ENCODE results near the gene SPTLC2. TPM values are rescaled to one million over a fixed set of nuclear protein-coding genes. Genes with fewer than 3 reads are reported as not detected.

The SPTLC2 gene
- total RNA-seq, 1 experiment from 2014 or later, result 32.6 TPM

DNA sequence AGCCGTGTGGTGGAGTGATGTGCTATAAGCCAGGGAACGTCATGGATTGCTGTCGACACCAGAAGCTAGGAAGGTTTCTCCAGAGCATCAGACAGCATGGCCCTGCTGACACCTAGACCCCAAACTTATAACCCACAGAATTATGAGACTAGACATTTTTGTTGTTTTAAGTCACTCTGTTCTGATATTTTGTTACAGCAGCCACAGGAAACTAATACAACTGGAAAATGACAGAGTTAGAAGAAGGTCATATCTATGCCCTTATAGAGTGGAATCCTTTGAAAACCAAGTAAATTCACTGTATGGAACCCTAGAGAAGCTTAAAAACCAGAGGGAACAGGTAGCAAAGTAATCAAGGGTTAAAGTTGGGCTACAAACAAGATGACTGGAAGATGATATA is 42.5 kb downstream of the SPTLC2 start:
- peak overlapping the region in 1 of 3 experiments; percentile 69; a peak in 1 of 7 replicates for H3K27ac Mint-ChIP-seq

More for the DNA sequence above, 42.5 kb downstream of the SPTLC2 start:
- Histone ChIP-seq H2AK5ac (ENCODE audit: insufficient read length, low read length) (no peak overlapping the region), H2BK12ac (ENCODE audit: insufficient read length, low read depth, low read length) (no peak overlapping the region), H3K27ac (ENCODE audit: insufficient read length, low read depth, low read length) (no peak overlapping the region), H2BK20ac (ENCODE audit: low read depth, low read length, poor library complexity, severe bottlenecking) (no peak overlapping the region), H3K4me1 (ENCODE audit: insufficient read depth, low read length) (no peaks in the 10 kb centered on the region; the same call in 1 of the 2 replicates), H2BK15ac (ENCODE audit: low read depth, low read length) (no peak overlapping the region), H3K79me2 (ENCODE audit: insufficient read depth, low read length) (no peaks in the 10 kb centered on the region), H3K23ac (ENCODE audit: insufficient read length, low read depth, low read length) (no peak overlapping the region), H3K9me3 (ENCODE audit: control insufficient read depth, low read depth, low read length) (no peaks in the 10 kb centered on the region), H3K4ac (ENCODE audit: low read depth, low read length) (no peak overlapping the region), H3K79me1 (ENCODE audit: insufficient read depth, low read depth, low read length, poor library complexity, severe bottlenecking) (no peaks in the 10 kb centered on the region), H3K14ac (ENCODE audit: insufficient read depth, low read length) (no peak overlapping the region), H3K56ac (ENCODE audit: insufficient read length, low read depth, low read length) (no peak overlapping the region), H4K5ac (ENCODE audit: insufficient read length, low read depth, low read length) (no peak overlapping the region), H4K91ac (ENCODE audit: insufficient read length, low read depth, low read length) (no peak overlapping the region), H3K27me3 (ENCODE audit: insufficient read depth, low read length) (0 out of 2 replicates have a peak, but pooled peaks cover 3% of the 10 kb centered on the region), H3T11ph (ENCODE audit: low read length) (no peak overlapping the region), H2BK120ac (ENCODE audit: low read depth, low read length, poor library complexity, severe bottlenecking) (no peak overlapping the region), H4K20me1 (ENCODE audit: control insufficient read depth, insufficient read depth, insufficient read length) (no peaks in the 10 kb centered on the region), H3K23me2 (ENCODE audit: insufficient read length, low read depth, low read length, poor library complexity, severe bottlenecking) (no peaks in the 10 kb centered on the region), H3K9ac (ENCODE audit: extremely low read depth, insufficient read length, low read length) (no peak overlapping the region), H2BK5ac (ENCODE audit: insufficient read length, low read length) (no peak overlapping the region), H2AFZ (ENCODE audit: low read length) (no peak overlapping the region), H4K8ac (replicated peaks; ENCODE audit: insufficient read length, low read depth, low read length) (no peak overlapping the region), H3K4me2 (ENCODE audit: insufficient read depth, insufficient read length, low read length) (no peak overlapping the region), H3K18ac (ENCODE audit: insufficient read length, low read depth, low read length) (no peak overlapping the region)
- DNase-seq, result no peak
- no peak overlapping the region for H3K4me3 Mint-ChIP-seq
- no CpG with 5 or more reads among the region's 3 CpGs for WGBS (ENCODE audit: extremely low coverage, insufficient read length, low lambda C conversion rate)
- H3K36me3 Mint-ChIP-seq (ENCODE audit: insufficient read depth in 1 of 3, low read depth in 3 of 3), result peaks cover 16 to 47% (median 33%) of the 10 kb centered on the region in 3 experiments; a peak in 6 of 7 replicates
- H3K4me1 Mint-ChIP-seq, result peaks cover 5 to 9% of the 10 kb centered on the region in 2 experiments
- H3K9me3 Mint-ChIP-seq, result no peaks in the 10 kb centered on the region
- TF ChIP-seq, protein P1, sequence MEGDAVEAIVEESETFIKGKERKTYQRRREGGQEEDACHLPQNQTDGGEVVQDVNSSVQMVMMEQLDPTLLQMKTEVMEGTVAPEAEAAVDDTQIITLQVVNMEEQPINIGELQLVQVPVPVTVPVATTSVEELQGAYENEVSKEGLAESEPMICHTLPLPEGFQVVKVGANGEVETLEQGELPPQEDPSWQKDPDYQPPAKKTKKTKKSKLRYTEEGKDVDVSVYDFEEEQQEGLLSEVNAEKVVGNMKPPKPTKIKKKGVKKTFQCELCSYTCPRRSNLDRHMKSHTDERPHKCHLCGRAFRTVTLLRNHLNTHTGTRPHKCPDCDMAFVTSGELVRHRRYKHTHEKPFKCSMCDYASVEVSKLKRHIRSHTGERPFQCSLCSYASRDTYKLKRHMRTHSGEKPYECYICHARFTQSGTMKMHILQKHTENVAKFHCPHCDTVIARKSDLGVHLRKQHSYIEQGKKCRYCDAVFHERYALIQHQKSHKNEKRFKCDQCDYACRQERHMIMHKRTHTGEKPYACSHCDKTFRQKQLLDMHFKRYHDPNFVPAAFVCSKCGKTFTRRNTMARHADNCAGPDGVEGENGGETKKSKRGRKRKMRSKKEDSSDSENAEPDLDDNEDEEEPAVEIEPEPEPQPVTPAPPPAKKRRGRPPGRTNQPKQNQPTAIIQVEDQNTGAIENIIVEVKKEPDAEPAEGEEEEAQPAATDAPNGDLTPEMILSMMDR (conservative IDR thresholded peaks at IDR 0.05), result no peak
- no peaks in the 10 kb centered on the region for H3K27me3 Mint-ChIP-seq (ENCODE audit: low read depth)
